ENCODE data around the gene ZCCHC14. TPM values are rescaled to one million over a fixed set of nuclear protein-coding genes. Genes with fewer than 3 reads are reported as not detected.

The ZCCHC14 gene
- total RNA-seq, 1 donor from 2014 or later = 42.4 TPM

DNA sequence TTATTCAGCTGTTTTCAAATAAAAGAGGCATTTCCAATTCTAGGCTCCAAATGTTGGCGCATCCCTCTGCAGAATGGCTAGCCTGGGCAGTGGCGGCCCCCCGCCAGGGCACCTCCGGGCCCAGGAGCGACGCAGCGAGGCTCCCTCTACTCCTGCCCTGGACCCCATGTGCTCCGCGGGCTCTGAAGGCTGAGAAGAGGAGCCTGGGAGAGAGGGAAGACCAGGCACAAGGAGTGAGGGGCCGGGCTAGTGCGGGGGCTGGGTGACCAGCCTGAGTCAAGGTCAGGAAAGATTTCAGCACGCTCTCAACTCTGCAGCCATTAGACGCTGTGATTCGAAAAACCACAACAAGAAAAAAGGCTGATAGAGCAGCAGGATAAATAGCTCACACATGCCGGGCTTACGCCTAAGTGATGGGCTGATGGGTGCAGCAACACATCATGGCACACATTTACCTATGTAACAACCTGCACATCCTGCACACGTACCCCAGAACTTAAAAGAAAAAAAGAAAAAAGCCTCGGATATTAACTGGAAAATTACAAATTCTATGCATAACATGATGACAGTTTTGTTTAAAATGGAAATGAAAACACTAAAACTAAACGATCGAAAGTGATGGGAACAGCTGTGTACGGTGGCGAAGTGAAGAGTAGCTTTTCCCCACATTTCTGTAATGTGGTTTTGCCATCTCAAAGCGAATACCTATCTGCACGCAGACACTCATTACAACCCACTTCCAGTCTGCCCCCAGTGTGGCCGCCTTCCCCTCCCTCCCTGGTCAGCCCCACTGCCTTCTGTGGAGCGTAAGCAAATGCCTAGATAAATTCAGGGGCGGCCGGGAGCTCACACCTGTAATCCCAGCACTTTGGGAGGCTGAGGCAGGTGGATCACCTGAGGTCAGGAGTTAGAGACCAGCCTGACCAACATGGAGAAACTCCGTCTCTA lies 56.3 kb downstream of the ZCCHC14 start:
- Mint-ChIP-seq H3K4me3 (ENCODE audit: low read depth) (no peak overlapping the region), H3K27me3 (no peaks in the 10 kb centered on the region), H3K9me3 (ENCODE audit: low read depth) (no peaks in the 10 kb centered on the region), H3K27ac (peak overlapping the region; percentile 26), H3K36me3 (ENCODE audit: insufficient read depth) (peaks cover 2% of the 10 kb centered on the region), H3K4me1 (ENCODE audit: low read depth) (peaks cover 3% of the 10 kb centered on the region)
- DNase-seq (ENCODE audit: low spot score, unreplicated experiment) = no peak
- TF ChIP-seq, protein P1, sequence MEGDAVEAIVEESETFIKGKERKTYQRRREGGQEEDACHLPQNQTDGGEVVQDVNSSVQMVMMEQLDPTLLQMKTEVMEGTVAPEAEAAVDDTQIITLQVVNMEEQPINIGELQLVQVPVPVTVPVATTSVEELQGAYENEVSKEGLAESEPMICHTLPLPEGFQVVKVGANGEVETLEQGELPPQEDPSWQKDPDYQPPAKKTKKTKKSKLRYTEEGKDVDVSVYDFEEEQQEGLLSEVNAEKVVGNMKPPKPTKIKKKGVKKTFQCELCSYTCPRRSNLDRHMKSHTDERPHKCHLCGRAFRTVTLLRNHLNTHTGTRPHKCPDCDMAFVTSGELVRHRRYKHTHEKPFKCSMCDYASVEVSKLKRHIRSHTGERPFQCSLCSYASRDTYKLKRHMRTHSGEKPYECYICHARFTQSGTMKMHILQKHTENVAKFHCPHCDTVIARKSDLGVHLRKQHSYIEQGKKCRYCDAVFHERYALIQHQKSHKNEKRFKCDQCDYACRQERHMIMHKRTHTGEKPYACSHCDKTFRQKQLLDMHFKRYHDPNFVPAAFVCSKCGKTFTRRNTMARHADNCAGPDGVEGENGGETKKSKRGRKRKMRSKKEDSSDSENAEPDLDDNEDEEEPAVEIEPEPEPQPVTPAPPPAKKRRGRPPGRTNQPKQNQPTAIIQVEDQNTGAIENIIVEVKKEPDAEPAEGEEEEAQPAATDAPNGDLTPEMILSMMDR (IDR thresholded peaks at IDR 0.05; ENCODE audit: unreplicated experiment) = no peak

GRCh38 chr16:87435372-87436224 lies 57.2 kb downstream of the ZCCHC14 start:
- Mint-ChIP-seq H3K27me3 (no peaks in the 10 kb centered on the region), H3K9me3 (ENCODE audit: low read depth) (no peaks in the 10 kb centered on the region), H3K4me3 (ENCODE audit: low read depth) (no peak overlapping the region), H3K4me1 (ENCODE audit: low read depth) (peaks cover 3% of the 10 kb centered on the region), H3K36me3 (ENCODE audit: insufficient read depth) (peaks cover 2% of the 10 kb centered on the region), H3K27ac (no peak overlapping the region)
- TF ChIP-seq, protein P1 (IDR thresholded peaks at IDR 0.05; ENCODE audit: unreplicated experiment) = no peak
- no peak for DNase-seq (ENCODE audit: low spot score, unreplicated experiment)

DNA sequence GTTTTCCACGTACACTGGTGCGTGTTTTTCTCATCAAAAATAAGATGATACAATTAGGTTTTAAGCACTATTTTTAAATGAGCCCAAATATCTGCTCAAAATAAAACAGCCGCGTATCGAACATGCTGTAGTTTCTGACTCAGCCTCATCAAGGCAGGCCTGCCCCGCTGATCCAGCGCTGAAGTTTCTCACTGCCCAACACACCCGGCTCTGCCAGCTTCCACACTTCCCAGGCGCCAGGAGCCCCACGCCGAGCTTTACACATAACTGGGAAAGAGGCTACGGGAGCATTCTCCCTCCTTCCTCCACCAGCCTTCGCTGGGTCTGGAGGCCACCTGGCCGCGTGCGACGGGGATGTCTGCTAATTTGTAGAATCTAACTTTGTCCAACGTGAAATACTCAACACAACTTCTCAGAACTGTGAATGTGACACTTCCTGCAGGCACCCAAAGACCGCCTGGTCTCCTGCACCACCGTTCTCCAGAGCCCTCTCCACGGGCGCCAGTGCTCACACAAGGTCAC lies 58.6 kb downstream of the ZCCHC14 start:
- Mint-ChIP-seq H3K36me3 (ENCODE audit: insufficient read depth) (peaks cover 7% of the 10 kb centered on the region), H3K4me1 (ENCODE audit: low read depth) (peaks cover 3% of the 10 kb centered on the region), H3K9me3 (ENCODE audit: low read depth) (no peaks in the 10 kb centered on the region), H3K27ac (no peak overlapping the region), H3K4me3 (ENCODE audit: low read depth) (no peak overlapping the region), H3K27me3 (no peaks in the 10 kb centered on the region)
- TF ChIP-seq, protein P1 (IDR thresholded peaks at IDR 0.05; ENCODE audit: unreplicated experiment) = no peak
- DNase-seq (ENCODE audit: low spot score, unreplicated experiment) = no peak

GRCh38 chr16:87432330-87432915 lies 60.4 kb downstream of the ZCCHC14 start:
- no peaks in the 10 kb centered on the region for H3K9me3 Mint-ChIP-seq (ENCODE audit: low read depth)
- peaks cover 3% of the 10 kb centered on the region for H3K4me1 Mint-ChIP-seq (ENCODE audit: low read depth)
- no peaks in the 10 kb centered on the region for H3K27me3 Mint-ChIP-seq
- no peak for DNase-seq (ENCODE audit: low spot score, unreplicated experiment)
- peaks cover 7% of the 10 kb centered on the region for H3K36me3 Mint-ChIP-seq (ENCODE audit: insufficient read depth)
- no peak overlapping the region for H3K27ac Mint-ChIP-seq
- TF ChIP-seq, protein P1 (IDR thresholded peaks at IDR 0.05; ENCODE audit: unreplicated experiment) = no peak
- H3K4me3 Mint-ChIP-seq (ENCODE audit: low read depth) = no peak overlapping the region

GRCh38 chr16:87431926-87432325 lies 60.9 kb downstream of the ZCCHC14 start:
- no peak overlapping the region for H3K27ac Mint-ChIP-seq
- TF ChIP-seq, protein P1 (IDR thresholded peaks at IDR 0.05; ENCODE audit: unreplicated experiment) = no peak
- H3K4me1 Mint-ChIP-seq (ENCODE audit: low read depth) = peaks cover 3% of the 10 kb centered on the region
- H3K9me3 Mint-ChIP-seq (ENCODE audit: low read depth) = no peaks in the 10 kb centered on the region
- H3K36me3 Mint-ChIP-seq (ENCODE audit: insufficient read depth) = peaks cover 7% of the 10 kb centered on the region
- DNase-seq (ENCODE audit: low spot score, unreplicated experiment) = no peak
- no peak overlapping the region for H3K4me3 Mint-ChIP-seq (ENCODE audit: low read depth)
- H3K27me3 Mint-ChIP-seq = no peaks in the 10 kb centered on the region

Measured in progenitor cell of endocrine pancreas (in vitro differentiated cells).